DMS53 treated with DMSO at 0.1 percent for 48 hours (cell line): ENCODE data around the gene PHF13.

Experiments
- DNase-seq: peaks from one replicate; lab custom pipeline; 2025; ENCODE audit not compliant: unreplicated experiment; lab: John Stamatoyannopoulos, UW

The PHF13 gene

DNA sequence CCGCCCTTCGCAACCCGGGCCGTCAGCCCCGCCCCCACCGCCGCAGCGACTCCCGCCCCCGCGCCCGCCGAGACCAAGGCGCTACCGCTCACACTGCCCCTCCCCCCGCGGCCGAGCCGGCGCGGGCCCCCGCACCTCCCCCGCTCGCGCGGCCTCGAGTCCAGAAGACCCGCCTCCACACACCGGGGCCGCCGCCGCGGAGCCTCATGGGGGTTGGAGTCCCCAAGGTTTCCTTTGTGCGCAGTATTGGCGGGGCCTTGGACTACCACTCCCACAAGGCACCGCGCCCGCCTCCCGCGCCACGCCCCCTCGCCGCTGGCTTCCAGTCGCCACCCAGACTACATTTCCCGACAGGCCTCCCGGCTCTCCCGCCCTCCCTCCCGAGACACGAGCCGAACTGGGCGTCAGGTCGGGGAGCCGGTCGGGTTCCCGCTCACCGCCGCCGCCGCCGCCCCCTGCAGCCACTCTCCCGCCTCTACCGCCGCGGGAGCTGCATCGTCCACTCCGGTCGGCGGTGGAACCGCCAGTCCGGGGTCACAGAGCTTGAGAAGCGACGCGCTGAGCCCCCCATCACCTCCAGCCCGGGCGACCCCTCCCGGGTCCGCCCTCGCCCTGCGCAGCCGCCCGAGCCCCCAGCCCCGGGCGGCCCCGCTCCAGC, at the start of gene PHF13:
Gene PHF13, plus strand, starts transcription at position 371 of the 658 bp plus-strand sequence. CDS start 336 bp downstream, outside the sequence.
- DNase-seq = peak; percentile 95

- no peak for DNase-seq
Observed at GRCh38 chr1:6569033-6569432, 44.5 kb upstream of the PHF13 start.

DNA sequence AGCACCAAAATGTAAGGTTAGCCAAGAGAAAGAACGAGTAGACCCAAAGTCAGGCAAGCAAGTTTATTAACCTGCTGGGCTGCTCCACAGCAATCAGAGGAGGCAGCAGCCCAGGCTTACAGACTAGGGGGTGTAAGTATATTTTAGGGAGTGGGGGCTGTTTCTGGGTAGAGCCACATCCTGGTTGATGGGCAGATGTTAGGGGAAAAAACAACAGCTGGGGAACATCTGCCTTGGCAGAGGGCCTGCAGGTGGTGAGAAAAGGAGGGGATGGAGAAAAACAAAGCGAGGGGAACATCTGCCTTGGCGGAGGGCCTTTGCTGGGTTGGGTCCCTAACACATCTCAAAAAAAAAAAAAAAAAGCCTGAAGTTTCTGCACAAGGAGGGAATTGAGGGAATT, 43.4 kb upstream of the PHF13 start:
- DNase-seq = no peak

DNA sequence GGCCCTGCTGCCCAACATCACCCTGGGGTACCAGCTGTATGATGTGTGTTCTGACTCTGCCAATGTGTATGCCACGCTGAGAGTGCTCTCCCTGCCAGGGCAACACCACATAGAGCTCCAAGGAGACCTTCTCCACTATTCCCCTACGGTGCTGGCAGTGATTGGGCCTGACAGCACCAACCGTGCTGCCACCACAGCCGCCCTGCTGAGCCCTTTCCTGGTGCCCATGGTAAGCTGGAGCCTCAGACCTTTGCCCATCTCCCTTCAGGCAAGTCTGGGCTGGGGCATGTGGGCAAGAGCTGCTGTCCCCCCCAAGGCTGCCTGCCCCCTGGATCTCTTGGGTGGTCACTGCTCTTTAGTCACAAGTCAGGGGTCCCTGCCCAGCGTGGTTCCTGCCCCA, 42.5 kb upstream of the PHF13 start:
- DNase-seq = no peak

DNA sequence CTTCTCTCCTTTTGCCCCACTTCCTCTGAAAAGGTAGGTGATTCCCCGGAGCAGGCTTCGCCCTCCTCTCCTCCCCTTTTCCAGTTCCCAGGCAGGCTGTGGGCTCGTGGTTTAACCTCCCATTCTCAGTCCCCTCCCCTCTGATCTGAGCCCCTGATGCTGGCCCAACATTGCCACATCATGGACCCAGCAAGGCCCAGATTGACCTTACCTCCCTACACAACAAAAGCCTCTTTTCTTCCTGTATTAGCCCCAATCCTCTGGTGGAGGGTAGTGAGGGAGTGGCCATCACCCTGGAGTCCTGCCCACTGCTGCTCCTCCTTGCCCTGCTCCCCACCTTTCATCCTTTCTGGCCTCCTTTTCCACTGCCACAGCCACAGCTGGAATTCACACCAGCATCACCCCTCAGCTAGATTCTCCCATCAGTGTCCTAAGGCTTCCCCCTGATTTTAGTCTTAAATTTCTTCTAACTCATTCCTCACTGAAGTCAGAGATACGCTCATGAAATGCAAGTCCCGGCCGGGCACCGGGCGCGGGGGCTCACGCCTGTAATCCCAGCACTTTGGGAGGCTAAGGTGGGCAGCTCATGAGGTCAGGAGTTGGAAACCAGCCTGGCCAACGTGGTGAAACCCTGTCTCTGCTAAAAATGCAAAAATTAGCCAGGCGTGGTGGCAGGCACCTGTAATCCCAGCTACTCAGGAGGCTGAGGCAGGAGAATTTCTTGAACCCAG, 40.7 kb upstream of the PHF13 start:
- DNase-seq = no peak

DNA sequence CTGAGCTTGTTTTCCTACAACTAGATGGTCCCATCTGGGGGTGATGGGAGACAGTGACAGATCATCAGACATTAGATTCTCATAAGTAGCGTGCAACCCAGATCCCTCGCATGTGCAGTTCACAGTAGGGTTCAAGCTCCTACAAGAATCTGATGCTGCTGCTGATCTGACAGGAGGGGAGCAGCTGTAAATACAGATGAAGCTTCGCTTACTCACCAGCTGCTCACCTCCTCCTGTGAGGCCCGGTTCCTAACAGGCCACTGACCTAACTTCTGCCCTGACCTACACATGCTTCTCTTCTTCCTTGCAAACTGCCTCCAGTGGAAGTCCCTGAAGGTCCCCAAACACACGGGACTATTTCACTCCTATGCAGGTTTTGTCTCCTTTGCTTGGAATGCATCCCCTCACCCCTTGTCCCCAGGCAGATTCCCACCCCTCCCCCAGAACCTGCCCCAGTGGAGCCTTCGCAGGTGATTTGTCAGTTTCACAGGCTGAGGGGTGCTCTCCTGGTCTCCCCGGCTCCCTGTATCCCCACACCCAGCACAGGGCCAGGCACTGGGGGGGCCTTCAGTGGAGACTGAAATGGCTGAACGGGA, 39.4 kb upstream of the PHF13 start:
- DNase-seq = no peak

- DNase-seq = no peak
Observed at GRCh38 chr1:6574818-6575217, 38.7 kb upstream of the PHF13 start.

- DNase-seq = no peak
Observed at GRCh38 chr1:6577831-6578525, 35.6 kb upstream of the PHF13 start.

- DNase-seq = no peak
Observed at GRCh38 chr1:6578624-6579373, 34.7 kb upstream of the PHF13 start.

GRCh38 chr1:6579374-6580118, 34.0 kb upstream of the PHF13 start, which contains the start of gene ZBTB48:
Gene ZBTB48 (plus strand): TSS chr1:6579994. CDS start chr1:6580610, 616 bp downstream.
- DNase-seq = peak; percentile 95

DNA sequence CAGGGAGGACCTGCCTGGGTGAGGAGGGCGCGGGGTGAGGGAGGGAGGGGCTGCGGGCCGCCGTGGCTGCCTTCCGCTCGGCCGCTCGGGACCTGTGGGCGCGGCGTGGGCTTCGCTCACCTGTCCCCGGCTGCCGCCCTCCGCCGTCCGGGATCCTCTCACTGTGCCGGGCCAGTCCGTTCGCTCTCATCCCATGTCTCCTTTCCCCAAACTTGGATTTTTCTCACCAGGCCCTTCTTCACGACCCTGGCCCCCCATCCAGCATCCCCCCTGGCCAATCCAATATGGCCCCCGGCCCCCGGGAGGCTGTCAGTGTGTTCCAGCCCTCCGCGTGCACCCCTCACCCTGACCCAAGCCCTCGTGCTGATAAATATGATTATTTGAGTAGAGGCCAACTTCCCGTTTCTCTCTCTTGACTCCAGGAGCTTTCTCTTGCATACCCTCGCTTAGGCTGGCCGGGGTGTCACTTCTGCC, 33.4 kb upstream of the PHF13 start:
- DNase-seq = no peak

- DNase-seq = no peak
Observed at GRCh38 chr1:6580593-6581409, 32.7 kb upstream of the PHF13 start.

- peak; percentile 68 for DNase-seq
Observed at GRCh38 chr1:6581561-6582305, 31.8 kb upstream of the PHF13 start.

DNA sequence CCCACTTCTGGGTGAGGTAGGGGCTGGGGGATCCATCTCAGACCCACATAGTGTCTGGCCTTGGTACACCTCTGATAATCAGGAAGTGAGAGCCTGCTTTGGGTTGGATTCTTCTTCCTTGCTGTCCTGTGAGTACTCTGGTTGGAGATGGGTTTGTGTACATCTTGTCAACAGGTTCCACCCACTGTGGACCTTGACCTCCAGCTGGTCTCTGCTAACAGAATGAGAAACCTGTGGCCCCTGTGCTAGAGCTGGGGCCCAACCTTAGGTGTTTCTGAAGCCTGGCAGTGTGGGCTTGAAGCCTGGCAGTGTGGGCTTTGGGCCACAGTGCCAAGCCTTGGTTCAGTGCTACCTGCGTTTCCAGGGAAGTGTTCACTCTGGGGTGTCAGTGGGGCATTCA, 31.2 kb upstream of the PHF13 start:
- peak; percentile 88 for DNase-seq

DNA sequence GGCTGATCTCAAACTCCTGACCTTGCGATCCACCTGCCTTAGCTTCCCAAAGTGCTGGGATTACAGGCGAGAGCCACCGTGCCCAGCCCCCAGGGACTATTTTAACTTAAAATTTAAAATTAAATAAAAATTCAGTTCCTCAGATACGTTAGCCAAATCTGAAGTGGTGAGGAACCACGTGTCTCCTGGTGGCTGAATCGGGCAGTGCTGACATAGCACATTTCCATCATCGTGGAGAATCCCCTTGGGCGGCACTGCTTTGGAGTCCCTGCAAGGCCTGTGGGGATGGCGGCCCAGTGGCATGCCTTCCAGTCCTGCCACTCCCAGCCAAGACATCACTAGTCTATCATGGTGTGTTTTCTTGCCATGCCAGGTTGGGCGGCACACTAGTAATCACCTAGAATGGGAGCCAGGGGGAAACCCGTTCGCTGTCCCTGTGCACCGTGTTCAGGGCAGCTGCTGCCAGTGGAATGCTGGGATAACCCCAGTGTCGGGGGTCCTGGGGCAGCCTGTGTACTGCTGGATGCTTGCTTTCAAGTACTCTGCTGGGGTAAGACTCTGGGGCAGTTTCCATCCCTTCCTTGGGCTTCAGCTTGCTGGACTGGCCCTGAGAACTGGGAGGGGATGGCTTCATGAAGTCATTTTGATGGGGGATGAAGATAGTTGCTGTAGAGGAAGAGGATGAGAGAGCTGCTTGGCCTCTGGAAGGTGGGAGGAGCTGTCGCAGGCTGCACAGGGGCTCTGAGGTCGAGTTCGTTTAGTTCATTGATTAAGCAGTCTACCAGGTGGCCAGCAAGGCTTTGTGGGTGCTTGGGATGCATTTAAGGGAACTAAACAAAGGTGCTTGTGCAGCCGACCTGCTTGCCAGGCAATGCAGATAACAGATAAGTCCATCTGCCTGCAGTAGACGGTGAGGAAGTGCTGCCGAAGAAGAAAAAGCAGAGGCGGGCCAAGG, 29.1 kb upstream of the PHF13 start:
- DNase-seq = no peak

- DNase-seq = no peak
Observed at GRCh38 chr1:6585081-6585722, 28.3 kb upstream of the PHF13 start.

DNA sequence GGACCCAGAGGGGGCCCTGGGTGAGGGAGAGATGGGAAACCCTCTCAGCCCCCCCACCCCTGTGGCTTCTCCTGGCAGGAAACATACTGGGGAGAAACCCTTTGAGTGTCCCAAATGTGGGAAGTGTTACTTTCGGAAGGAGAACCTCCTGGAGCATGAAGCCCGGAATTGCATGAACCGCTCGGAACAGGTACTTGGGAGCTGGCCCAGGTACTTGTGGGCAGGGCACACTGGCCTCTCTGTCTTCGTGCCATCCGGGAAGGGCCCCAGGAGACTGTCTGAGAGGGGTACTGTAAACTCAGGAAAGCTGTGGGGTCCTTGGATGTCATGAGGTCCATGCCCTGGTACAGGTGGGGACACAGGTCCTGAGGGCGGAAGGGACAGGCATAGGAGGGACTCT, 27.7 kb upstream of the PHF13 start:
- DNase-seq = no peak
